GM06990 (cell line): ENCODE data around the gene ITPR1.

Experiments
- DNase-seq: peaks from one replicate; pipeline ENCODE4 v3.0.0-alpha.2; 2011; ENCODE audit not compliant: insufficient read length; ENCODE audit errors: extremely low read depth
- H3K27me3 ChIP-seq: replicated peaks from 2 replicates; pipeline ENCODE4 v1.6.0; 2011; ENCODE audit warnings: low read length; ENCODE audit not compliant: control insufficient read depth, insufficient read depth
- H3K36me3 ChIP-seq: 2 replicates; pipeline ENCODE4 v1.5.1; 2011; ENCODE audit warnings: low read length; ENCODE audit not compliant: control insufficient read depth, insufficient read depth
- H3K4me3 ChIP-seq: replicated peaks from 2 replicates; pipeline ENCODE4 v1.5.1; 2011; ENCODE audit warnings: low read depth, mild to moderate bottlenecking, control low read depth, low read length
- TF ChIP-seq, protein P1 (sequence below): IDR thresholded peaks from 2 replicates; pipeline ENCODE4 v1.5.1; 2011; ENCODE audit warnings: low read length, control low read depth, mild to moderate bottlenecking, inconsistent platforms; ENCODE audit not compliant: insufficient read depth, poor library complexity, severe bottlenecking

Gene ITPR1

DNA sequence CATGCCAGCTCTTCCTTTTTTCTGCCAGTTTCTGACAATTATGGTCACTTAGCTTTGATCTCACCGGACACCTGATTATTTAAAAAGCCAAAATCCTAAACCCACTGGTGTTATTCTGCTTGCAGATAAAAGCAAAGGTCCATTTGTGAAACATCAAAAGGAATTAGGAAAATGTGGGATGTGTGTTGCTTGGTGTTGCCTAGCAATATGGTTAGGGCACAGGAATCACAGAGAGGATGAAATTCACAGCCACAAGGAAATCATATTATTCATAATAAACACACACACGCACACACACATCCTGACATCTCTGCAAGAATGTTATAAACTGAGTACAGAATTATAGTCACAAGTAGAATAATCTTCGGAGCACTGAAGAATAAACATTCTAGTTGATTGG, 396.7 kb downstream of the ITPR1 start:
- no peak overlapping the region for H3K4me3 ChIP-seq
- H3K27me3 ChIP-seq: no peaks in the 10 kb centered on the region
- DNase-seq: no peak
- TF ChIP-seq, protein P1, sequence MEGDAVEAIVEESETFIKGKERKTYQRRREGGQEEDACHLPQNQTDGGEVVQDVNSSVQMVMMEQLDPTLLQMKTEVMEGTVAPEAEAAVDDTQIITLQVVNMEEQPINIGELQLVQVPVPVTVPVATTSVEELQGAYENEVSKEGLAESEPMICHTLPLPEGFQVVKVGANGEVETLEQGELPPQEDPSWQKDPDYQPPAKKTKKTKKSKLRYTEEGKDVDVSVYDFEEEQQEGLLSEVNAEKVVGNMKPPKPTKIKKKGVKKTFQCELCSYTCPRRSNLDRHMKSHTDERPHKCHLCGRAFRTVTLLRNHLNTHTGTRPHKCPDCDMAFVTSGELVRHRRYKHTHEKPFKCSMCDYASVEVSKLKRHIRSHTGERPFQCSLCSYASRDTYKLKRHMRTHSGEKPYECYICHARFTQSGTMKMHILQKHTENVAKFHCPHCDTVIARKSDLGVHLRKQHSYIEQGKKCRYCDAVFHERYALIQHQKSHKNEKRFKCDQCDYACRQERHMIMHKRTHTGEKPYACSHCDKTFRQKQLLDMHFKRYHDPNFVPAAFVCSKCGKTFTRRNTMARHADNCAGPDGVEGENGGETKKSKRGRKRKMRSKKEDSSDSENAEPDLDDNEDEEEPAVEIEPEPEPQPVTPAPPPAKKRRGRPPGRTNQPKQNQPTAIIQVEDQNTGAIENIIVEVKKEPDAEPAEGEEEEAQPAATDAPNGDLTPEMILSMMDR: no peak
- no peaks in the 10 kb centered on the region for H3K36me3 ChIP-seq

DNA sequence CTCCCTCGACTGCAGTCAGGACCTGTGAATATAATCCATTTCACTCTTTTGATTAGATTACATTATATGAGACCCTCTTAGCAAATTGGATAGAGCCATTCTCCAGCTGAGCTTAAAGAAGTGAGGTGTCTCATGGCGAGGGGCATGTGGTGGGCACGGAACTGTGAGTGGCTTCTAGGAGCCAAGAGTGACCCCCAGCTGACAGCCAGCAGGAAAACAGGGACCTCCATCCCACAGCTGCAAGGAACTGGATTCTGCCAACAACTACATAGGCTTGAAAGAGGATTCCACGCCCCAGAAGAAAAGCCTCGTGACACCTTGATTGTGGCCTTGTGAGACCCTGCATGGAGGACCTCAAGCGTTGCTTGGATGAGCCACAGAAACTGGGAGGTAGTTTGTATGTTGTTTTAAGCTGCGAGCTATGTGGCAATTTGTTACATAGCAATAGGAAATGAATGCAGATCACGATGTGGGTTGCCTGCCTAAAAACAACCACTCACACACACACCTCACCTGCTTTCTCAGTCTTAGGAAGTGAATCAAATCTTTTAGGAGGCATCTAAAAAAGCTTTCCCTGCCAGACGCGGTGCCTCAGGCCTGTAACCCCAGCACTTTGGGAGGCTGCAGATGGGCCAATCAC, 401.9 kb downstream of the ITPR1 start:
- Histone ChIP-seq H3K27me3 (no peaks in the 10 kb centered on the region), H3K36me3 (no peaks in the 10 kb centered on the region)
- TF ChIP-seq, protein P1: no peak

DNA sequence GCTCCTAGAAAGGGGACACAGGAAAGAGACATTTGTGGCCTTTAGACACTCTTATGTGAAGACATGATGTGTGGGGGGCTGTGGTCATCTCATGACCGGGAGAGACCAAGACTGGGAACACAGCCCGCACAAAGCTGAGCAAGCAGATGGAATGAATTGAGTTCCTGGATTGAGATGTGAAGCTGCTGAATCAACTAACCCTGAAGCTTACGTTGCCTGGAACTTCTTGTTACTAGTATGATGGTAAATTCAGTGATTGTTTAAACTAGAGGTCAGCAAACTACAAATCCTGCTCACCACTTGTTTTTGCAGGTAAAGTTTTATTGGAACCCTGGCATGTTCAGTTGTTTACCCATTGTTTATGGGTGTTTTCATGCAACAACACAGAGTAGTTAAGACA, 402.7 kb downstream of the ITPR1 start:
- TF ChIP-seq, protein P1: no peak
- DNase-seq: no peak
- no peaks in the 10 kb centered on the region for H3K36me3 ChIP-seq
- H3K4me3 ChIP-seq: no peak overlapping the region
- H3K27me3 ChIP-seq: no peaks in the 10 kb centered on the region

More for the DNA sequence above, 401.9 kb downstream of the ITPR1 start:
- no peak for DNase-seq
- H3K4me3 ChIP-seq: no peak overlapping the region
